Subcutaneous abdominal adipose tissue (tissue), 5 donors: ENCODE results near the gene PLEK2.

Experiments used
- H3K27ac ChIP-seq: one replicate; pipeline ENCODE4 v1.7.0; 2013; ENCODE audit warnings: low read depth, mild to moderate bottlenecking, inconsistent platforms, low read length, moderate library complexity
- H3K27me3 ChIP-seq, 5 donors: one replicate each; pipeline ENCODE4 v1.7.0; 2013; ENCODE audit warnings: low read length in 5 of 5, inconsistent platforms in 1 of 5; ENCODE audit not compliant: control insufficient read depth in 5 of 5, insufficient read depth in 4 of 5
- H3K36me3 ChIP-seq, 5 donors: one replicate each; pipeline ENCODE4 v1.7.0; 2013; ENCODE audit warnings: low read length in 5 of 5; ENCODE audit not compliant: control insufficient read depth in 5 of 5, insufficient read depth in 5 of 5
- H3K4me1 ChIP-seq, 5 donors: one replicate each; pipeline ENCODE4 v1.7.0; 2013; ENCODE audit warnings: low read length in 5 of 5, mild to moderate bottlenecking in 3 of 5, moderate library complexity in 1 of 5; ENCODE audit not compliant: control insufficient read depth in 5 of 5, insufficient read depth in 5 of 5
- H3K4me3 ChIP-seq, 5 donors: one replicate each; pipeline ENCODE4 v1.7.0; 2013; ENCODE audit warnings: low read length in 5 of 5, low read depth in 1 of 5
- H3K9ac ChIP-seq, 5 donors: one replicate each; pipeline ENCODE4 v1.7.0; 2013; ENCODE audit warnings: low read length in 5 of 5, mild to moderate bottlenecking in 4 of 5, moderate library complexity in 3 of 5
- H3K9me3 ChIP-seq, 5 donors: one replicate each; pipeline ENCODE4 v1.7.0; 2013; ENCODE audit warnings: low read length in 5 of 5; ENCODE audit not compliant: control insufficient read depth in 5 of 5
- donor health status: healthy.
- donor health status: healthy.
- donor health status: healthy.
- donor health status: healthy.
- donor health status: healthy.

Gene PLEK2

DNA sequence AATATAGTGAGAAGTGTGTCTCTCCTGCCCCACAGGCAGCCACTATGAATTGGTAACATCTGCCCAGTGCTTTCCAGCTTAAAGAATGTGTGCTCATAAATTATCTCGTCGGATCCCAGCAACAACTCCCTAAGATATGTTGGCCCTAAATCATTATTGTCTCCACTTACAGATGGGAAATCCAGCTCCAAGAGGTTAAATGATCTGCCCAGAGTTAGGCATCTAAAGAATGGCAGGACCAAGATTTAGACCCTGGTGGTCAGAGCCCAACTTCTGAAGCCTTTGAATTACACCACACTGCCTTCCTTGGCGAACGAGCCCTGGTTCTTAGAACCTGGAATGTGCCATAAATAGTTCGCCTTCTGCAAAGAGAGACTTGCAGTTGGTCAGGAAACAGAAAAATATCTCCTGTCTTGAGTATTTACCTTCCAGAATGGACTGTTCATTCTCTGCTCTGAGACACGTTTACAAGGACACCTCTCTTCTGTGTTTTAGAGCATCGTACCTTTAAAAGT lies 20.1 kb upstream of the PLEK2 start:
- peaks cover 0 to 4% (median 0%) of the 10 kb centered on the region in 5 donors for H3K27me3 ChIP-seq
- H3K9ac ChIP-seq, result no peak overlapping the region
- H3K27ac ChIP-seq, result no peak overlapping the region
- H3K36me3 ChIP-seq, result no peaks in the 10 kb centered on the region
- no peaks in the 10 kb centered on the region for H3K9me3 ChIP-seq
- peaks cover 0 to 25% (median 10%) of the 10 kb centered on the region in 5 donors for H3K4me1 ChIP-seq
- no peak overlapping the region for H3K4me3 ChIP-seq

DNA sequence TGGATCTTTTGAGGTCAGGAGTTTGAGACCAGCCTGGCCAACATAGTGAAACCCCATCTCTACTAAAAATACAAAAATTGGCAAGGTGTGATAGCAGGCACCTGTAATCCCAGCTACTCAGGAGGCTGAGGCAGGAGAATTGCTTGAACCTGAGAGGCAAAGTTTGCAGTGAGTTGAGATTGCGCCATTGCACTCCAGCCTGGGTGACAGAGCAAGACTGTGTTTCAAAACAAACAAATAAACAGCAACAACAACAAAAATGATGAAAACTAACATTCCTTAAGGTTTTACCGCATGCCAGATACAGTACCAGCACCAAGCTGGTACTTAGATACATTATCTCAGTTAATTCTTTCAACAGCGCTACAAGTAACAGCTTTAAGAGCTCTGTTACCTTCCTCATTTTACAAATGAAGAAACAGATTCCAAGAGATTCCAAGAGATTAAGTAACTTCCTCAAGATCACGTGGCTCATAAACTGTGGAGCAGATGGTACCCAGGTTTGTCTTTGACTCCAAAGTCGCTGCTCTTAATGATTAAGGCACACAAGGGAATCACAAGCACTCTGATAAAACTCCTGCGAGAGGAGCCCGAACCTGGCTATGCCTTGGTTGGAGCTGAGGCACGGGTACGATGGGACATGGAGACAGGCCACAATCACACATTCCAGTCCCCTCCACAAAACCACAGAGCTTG lies 17.7 kb upstream of the PLEK2 start:
- no peak overlapping the region for H3K9ac ChIP-seq

DNA sequence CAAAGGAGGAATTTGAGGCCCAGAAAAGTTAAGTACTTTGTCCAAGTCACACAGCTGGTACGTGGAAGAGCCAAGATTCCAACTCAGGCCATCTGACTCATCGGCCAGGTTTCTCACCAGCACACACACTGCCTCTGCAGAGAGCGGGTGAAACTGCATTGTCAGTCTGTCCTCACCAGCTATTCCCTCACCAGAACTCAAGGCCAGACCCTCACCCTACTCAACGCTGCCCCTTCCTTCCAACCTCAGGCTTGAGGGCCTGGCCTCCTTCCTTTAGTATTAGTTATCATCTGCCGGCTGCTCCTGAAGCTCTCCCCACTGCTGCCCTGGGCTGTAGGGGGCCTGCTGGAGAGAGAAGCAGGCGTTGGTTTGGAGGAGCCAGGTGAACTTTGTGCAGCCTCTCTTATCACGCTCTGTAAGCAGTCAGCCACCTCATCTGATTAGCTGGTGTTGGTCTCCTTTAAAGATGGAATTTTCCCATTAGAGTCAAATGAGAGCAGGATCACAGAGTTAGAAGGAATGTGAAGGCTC lies 16.6 kb upstream of the PLEK2 start:
- Histone ChIP-seq H3K4me3 (no peak overlapping the region), H3K9ac (no peak overlapping the region), H3K4me1 (peaks cover 0 to 15% (median 0%) of the 10 kb centered on the region in 5 donors), H3K27ac (no peak overlapping the region), H3K9me3 (no peaks in the 10 kb centered on the region), H3K27me3 (peaks cover 2 to 14% (median 3%) of the 10 kb centered on the region in 5 donors), H3K36me3 (no peaks in the 10 kb centered on the region)

More for the DNA sequence above, 17.7 kb upstream of the PLEK2 start:
- Histone ChIP-seq H3K36me3 (no peaks in the 10 kb centered on the region), H3K4me3 (no peak overlapping the region), H3K27ac (no peak overlapping the region), H3K27me3 (peaks cover under 1 to 11% (median 3%) of the 10 kb centered on the region in 5 donors), H3K9me3 (no peaks in the 10 kb centered on the region), H3K4me1 (peaks cover 0 to 15% (median 0%) of the 10 kb centered on the region in 5 donors)

DNA sequence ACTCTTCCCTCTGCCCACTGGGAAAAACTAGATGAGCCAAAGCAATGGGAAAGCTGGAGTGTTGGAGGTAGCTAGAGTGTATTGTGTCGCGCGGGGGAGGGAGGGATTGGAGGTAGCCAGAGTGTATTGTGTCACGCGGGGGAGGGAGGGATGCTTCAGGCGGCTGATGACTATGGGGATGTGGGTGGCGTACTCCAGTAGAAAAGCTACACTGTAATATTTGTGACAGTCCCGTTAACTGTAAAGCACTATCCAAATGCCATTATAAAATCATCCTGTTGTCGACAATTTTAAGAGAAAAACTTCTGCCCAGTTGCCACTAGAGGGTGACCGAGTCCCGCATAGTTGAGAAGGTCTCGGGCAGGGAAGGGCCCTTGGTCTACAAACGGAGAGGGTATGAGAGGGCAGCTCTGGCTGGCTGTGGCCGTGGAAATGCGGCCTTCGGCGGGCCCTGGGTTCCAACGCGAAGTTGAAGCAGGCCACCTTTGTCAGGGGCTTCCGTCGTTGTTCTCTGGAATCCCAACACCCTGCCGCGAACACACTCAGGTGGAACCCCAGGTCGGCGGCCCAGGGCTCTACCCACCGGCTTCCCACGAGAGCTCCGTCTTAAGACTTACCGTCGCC lies 15.1 kb upstream of the PLEK2 start:
- Histone ChIP-seq H3K9ac (peak overlapping the region in 1 of 5 donors; percentile 22), H3K27me3 (peaks cover 2 to 14% (median 3%) of the 10 kb centered on the region in 5 donors), H3K4me3 (no peak overlapping the region)

GRCh38 chr14:67426161-67426560 lies 14.2 kb upstream of the PLEK2 start:
- Histone ChIP-seq H3K4me1 (peaks cover 0 to 9% (median 0%) of the 10 kb centered on the region in 5 donors), H3K9me3 (no peaks in the 10 kb centered on the region), H3K4me3 (no peak overlapping the region), H3K36me3 (no peaks in the 10 kb centered on the region), H3K27ac (no peak overlapping the region), H3K27me3 (peaks cover 2 to 14% (median 3%) of the 10 kb centered on the region in 5 donors), H3K9ac (no peak overlapping the region)

More for the DNA sequence above, 15.1 kb upstream of the PLEK2 start:
- no peaks in the 10 kb centered on the region for H3K36me3 ChIP-seq
- no peak overlapping the region for H3K27ac ChIP-seq
- H3K4me1 ChIP-seq, result peaks cover 0 to 11% (median 0%) of the 10 kb centered on the region in 5 donors
- H3K9me3 ChIP-seq, result no peaks in the 10 kb centered on the region

DNA sequence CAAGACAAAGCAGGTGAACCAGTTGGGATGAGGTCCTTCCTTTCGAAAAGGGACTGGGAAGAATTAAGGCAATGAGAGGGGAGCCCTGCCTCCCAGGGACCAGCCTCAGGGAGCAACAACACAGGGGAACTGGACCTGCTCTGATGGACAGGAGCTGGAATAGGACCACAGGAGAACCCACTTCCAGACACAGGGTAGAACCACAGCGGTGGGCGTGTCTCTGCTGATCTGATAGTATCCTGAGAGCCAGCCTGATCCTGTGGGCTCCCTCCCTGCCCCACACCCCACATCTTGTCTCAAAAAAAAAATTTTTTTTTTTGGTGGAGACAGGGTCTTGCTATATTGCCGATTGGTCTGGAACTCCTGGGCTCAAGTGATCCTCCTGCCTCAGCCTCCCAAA lies 13.6 kb upstream of the PLEK2 start:
- Histone ChIP-seq H3K27ac (no peak overlapping the region), H3K9ac (no peak overlapping the region), H3K4me3 (no peak overlapping the region), H3K36me3 (no peaks in the 10 kb centered on the region), H3K4me1 (peaks cover 0 to 9% (median 0%) of the 10 kb centered on the region in 5 donors), H3K9me3 (no peaks in the 10 kb centered on the region), H3K27me3 (peaks cover 2 to 14% (median 3%) of the 10 kb centered on the region in 5 donors)

- Histone ChIP-seq H3K9ac (no peak overlapping the region), H3K4me3 (no peak overlapping the region), H3K36me3 (no peaks in the 10 kb centered on the region), H3K27ac (no peak overlapping the region), H3K9me3 (no peaks in the 10 kb centered on the region), H3K27me3 (peaks cover 3 to 14% (median 5%) of the 10 kb centered on the region in 5 donors), H3K4me1 (peaks cover 0 to 9% (median 0%) of the 10 kb centered on the region in 5 donors)
Measured at GRCh38 chr14:67424539-67424938, 12.6 kb upstream of the PLEK2 start.

DNA sequence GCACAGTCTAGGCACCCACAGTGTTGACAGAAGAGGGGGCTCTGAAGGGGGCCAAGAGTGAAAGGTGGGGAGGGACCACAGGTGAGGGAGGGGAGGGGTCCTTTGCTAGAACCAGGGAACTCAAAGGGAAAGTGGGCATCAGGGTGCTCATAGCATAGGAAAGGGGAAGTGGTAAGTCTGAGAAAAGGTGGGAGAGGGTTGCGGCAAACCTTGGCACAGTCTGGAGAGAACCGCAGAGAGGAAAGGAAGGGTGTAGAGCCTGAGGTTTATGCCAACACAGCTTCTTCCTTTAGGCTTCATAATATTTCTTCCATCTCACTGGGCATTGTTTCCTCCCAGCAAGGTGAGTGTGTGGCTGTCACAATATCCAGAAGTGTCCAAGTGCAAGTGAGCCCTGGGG lies 11.5 kb upstream of the PLEK2 start:
- H3K27me3 ChIP-seq, result peaks cover 3 to 14% (median 5%) of the 10 kb centered on the region in 5 donors
- H3K9me3 ChIP-seq, result no peaks in the 10 kb centered on the region

GRCh38 chr14:67421356-67422224 lies 9.6 kb upstream of the PLEK2 start:
- Histone ChIP-seq H3K9ac (no peak overlapping the region), H3K4me3 (no peak overlapping the region), H3K36me3 (no peaks in the 10 kb centered on the region), H3K4me1 (peaks cover 0 to 5% (median 0%) of the 10 kb centered on the region in 5 donors), H3K27ac (no peak overlapping the region), H3K27me3 (peaks cover 3 to 14% (median 5%) of the 10 kb centered on the region in 5 donors), H3K9me3 (no peaks in the 10 kb centered on the region)

More for the DNA sequence above, 11.5 kb upstream of the PLEK2 start:
- H3K4me1 ChIP-seq, result peaks cover 0 to 9% (median 0%) of the 10 kb centered on the region in 5 donors
- no peak overlapping the region for H3K4me3 ChIP-seq
- no peaks in the 10 kb centered on the region for H3K36me3 ChIP-seq
- no peak overlapping the region for H3K27ac ChIP-seq
- H3K9ac ChIP-seq, result no peak overlapping the region
